K562 (cell line): ENCODE measurements around the gene RXYLT1. TPM values are rescaled to one million over a fixed set of nuclear protein-coding genes. Genes with fewer than 3 reads are reported as not detected.

Experiments used
- ATAC-seq: fragments of 200-7000 bp; cut with Tn5 transposase; 3 replicates; pipeline ENCODE4 v1.9.1; 2020; ENCODE audit warnings: moderate library complexity
- BruUV-seq: library from RNA; stranded (reverse); fragments of 400-500 nt; replicated peaks from 2 replicates; lab custom pipeline; 2021; lab: Mats Ljungman, UMichigan
- CTCF ChIA-PET: fragments of 300-600 bp; formaldehyde crosslinking; extraction: SDS; loops from one replicate; lab custom pipeline; 2021; ENCODE audit warnings: low intra/inter-chr PET ratio; lab: Yijun Ruan, JAX
- POLR2A ChIA-PET: fragments of 300-600, 350-650 bp; sonication (Branson Sonifier 250); formaldehyde crosslinking; extraction: SDS; loops from one replicate; lab custom pipeline; 2021; ENCODE audit warnings: antibody characterized with exemption, inconsistent platforms; lab: Yijun Ruan, JAX
- DNase-seq, 4 experiments: peaks; one replicate each; pipeline versions ENCODE4 v3.0.0 to v3.0.0-alpha.2; 2011 to 2018; ENCODE audit warnings: low spot score in 3 of 4, mixed read lengths in 3 of 4; ENCODE audit errors: extremely low read depth in 1 of 4
- FAIRE-seq: peaks from 2 replicates; lab custom pipeline; 2011; peaks lifted over from hg19 to GRCh38; lab: Jason Lieb, UNC
- H2AFZ ChIP-seq: 2 replicates; pipeline ENCODE4 v1.6.0; 2011; ENCODE audit warnings: low read depth, low read length, control low read depth, inconsistent platforms
- H3K27ac ChIP-seq: fragments of 200-600 bp; 3 replicates; pipeline ENCODE4 v1.8.0; 2011; ENCODE audit warnings: low read depth, mild to moderate bottlenecking, control low read depth, inconsistent platforms, low read length, moderate library complexity, mixed read lengths; ENCODE audit errors: extremely low read depth
- H3K27me3 ChIP-seq, 2 experiments: fragments of 300-600 bp in 1 of 2; 2 replicates in 1 of 2; 3 replicates in 1 of 2; pipeline versions ENCODE4 v1.6.0 to v1.8.0; 2011; ENCODE audit warnings: inconsistent platforms in 2 of 2, low read length in 2 of 2, mild to moderate bottlenecking in 1 of 2, mixed read lengths in 1 of 2, moderate library complexity in 1 of 2; ENCODE audit not compliant: control insufficient read depth in 2 of 2, insufficient read depth in 2 of 2
- H3K36me3 ChIP-seq: fragments of 300-600 bp; 3 replicates; pipeline ENCODE4 v1.8.0; 2011; ENCODE audit warnings: mild to moderate bottlenecking, low read length, inconsistent platforms; ENCODE audit not compliant: control insufficient read depth, insufficient read depth
- H3K4me1 ChIP-seq, 2 experiments: fragments of 200-600 bp in 1 of 2; replicated peaks in 1 of 2; 2 replicates in 1 of 2; 3 replicates in 1 of 2; pipeline versions ENCODE4 v1.5.1 to v1.8.0; 2011; ENCODE audit warnings: inconsistent platforms in 2 of 2, low read length in 2 of 2, mild to moderate bottlenecking in 1 of 2, mixed read lengths in 1 of 2, moderate library complexity in 1 of 2; ENCODE audit not compliant: control insufficient read depth in 2 of 2, insufficient read depth in 2 of 2
- H3K4me2 ChIP-seq: 2 replicates; pipeline ENCODE4 v1.6.1; 2011; ENCODE audit warnings: low read length, control low read depth, inconsistent platforms, mixed read lengths; ENCODE audit not compliant: insufficient read depth
- H3K4me3 ChIP-seq: fragments of 200-600 bp; sonication (generic), shearing (Covaris generic); 2 replicates; pipeline ENCODE4 v1.5.1; 2016; ENCODE audit warnings: control low read depth, inconsistent platforms
- H3K79me2 ChIP-seq: fragments of 200-600 bp; 3 replicates; pipeline ENCODE4 v1.8.0; 2011; ENCODE audit warnings: low read length, inconsistent platforms; ENCODE audit not compliant: control insufficient read depth, insufficient read depth
- H3K9ac ChIP-seq, 2 experiments: 2 replicates each; pipeline versions ENCODE4 v1.6.0 to v1.6.1; 2011; ENCODE audit warnings: low read depth in 2 of 2, low read length in 2 of 2, control low read depth in 1 of 2, inconsistent platforms in 1 of 2, mild to moderate bottlenecking in 1 of 2, mixed read lengths in 1 of 2; ENCODE audit not compliant: insufficient read depth in 1 of 2
- H3K9me1 ChIP-seq: one replicate; pipeline ENCODE4 v1.6.0; 2011; ENCODE audit warnings: inconsistent platforms, mild to moderate bottlenecking, low read length, moderate library complexity; ENCODE audit not compliant: control insufficient read depth, insufficient read depth
- H3K9me3 ChIP-seq: replicated peaks from 2 replicates; pipeline ENCODE4 v1.5.1; 2011; ENCODE audit warnings: low read depth, low read length, inconsistent platforms; ENCODE audit not compliant: control insufficient read depth, insufficient read depth
- H4K20me1 ChIP-seq: replicated peaks from 2 replicates; pipeline ENCODE4 v1.6.1; 2011; ENCODE audit warnings: low read length, inconsistent platforms, mixed read lengths; ENCODE audit not compliant: control insufficient read depth, insufficient read depth
- CEBPB ChIP-seq: fragments of 450-650 bp; IDR thresholded peaks from 2 replicates; pipeline ENCODE4 v1.6.1; 2016; ENCODE audit warnings: missing genetic modification characterization, missing compliant biosample characterization
- EZH2 ChIP-seq: IDR thresholded peaks from 2 replicates; pipeline ENCODE4 v1.6.1; 2012; ENCODE audit warnings: low read depth, mild to moderate bottlenecking, inconsistent platforms, low read length, borderline replicate concordance
- FOXJ3 ChIP-seq: sonication (generic); formaldehyde crosslinking; IDR thresholded peaks from 2 replicates; pipeline ENCODE4 v1.4.0; 2020; ENCODE audit warnings: mild to moderate bottlenecking, missing genetic modification reagents
- IRF2 ChIP-seq: sonication (generic); formaldehyde crosslinking; IDR thresholded peaks from 2 replicates; pipeline ENCODE4 v1.8.1; 2022; ENCODE audit warnings: mild to moderate bottlenecking, missing genetic modification reagents
- NFE2 ChIP-seq: IDR thresholded peaks from 2 replicates; pipeline ENCODE4 v1.6.1; 2014; ENCODE audit warnings: antibody characterized with exemption, low read depth
- RBM34 ChIP-seq: fragments of 200-400 bp; formaldehyde crosslinking; IDR thresholded peaks from 2 replicates; pipeline ENCODE4 v1.6.1; 2018; ENCODE audit warnings: low read length, borderline replicate concordance; ENCODE audit not compliant: insufficient read depth
- TSC22D4 ChIP-seq: fragments of 450-650 bp; IDR thresholded peaks from 2 replicates; pipeline ENCODE4 v1.6.1; 2016; ENCODE audit warnings: missing genetic modification characterization, missing biosample characterization, control low read depth
- ZNF583 ChIP-seq: fragments of 250-450 bp; sonication (Bioruptor Pico); IDR thresholded peaks from 2 replicates; pipeline ENCODE4 v1.4.0; 2020
- ZNF830 ChIP-seq: fragments of 250-450 bp; sonication (Bioruptor Pico); IDR thresholded peaks from 2 replicates; pipeline ENCODE4 v1.5.0; 2021; ENCODE audit warnings: mild to moderate bottlenecking
- in situ Hi-C: fragments of 300-500 bp; cut with MboI; formaldehyde crosslinking; loops from 4 replicates; pipeline ENCODE4 v1.15.0; 2018; ENCODE audit warnings: inconsistent platforms, mixed read lengths
- intact Hi-C: fragments of 100-400 bp; cut with micrococcal nuclease; formaldehyde crosslinking; loops from 2 replicates; pipeline ENCODE4 v1.14.2; 2022
- polyA plus RNA-seq, 8 experiments: library from polyadenylated mRNA; depleted of rRNA in 4 of 8; stranded (reverse) in 5 of 8; unstranded in 3 of 8; fragments of >200 nt; fragmentation: Nextera tagmentation in 2 of 8; fragmentation: Illumina TruSeq in 1 of 8; extraction: Ambion mirVana in 2 of 8; extraction: Trizol in 1 of 8; gene quantifications; 2 replicates each; pipeline versions ENCODE4 v1.2.1 to v1.2.3, GENCODE V29; 2011 to 2014; ENCODE audit warnings: inconsistent platforms in 1 of 8, missing spikeins in 1 of 8
- total RNA-seq, 7 experiments: library from RNA; depleted of rRNA in 6 of 7; stranded (reverse); fragments of >200 nt in 6 of 7; fragmentation: Illumina TruSeq in 2 of 7; extraction: Trizol in 2 of 7; gene quantifications; 2 replicates each; pipeline versions ENCODE4 v1.2.1 to v1.2.3, GENCODE V29; 2011 to 2021; ENCODE audit warnings: low replicate concordance in 1 of 7
- TF ChIP-seq, protein P1 (sequence below): fragments of 450-650 bp; IDR thresholded peaks from 2 replicates; pipeline ENCODE4 v1.6.1; 2017; ENCODE audit warnings: antibody characterized with exemption, mild to moderate bottlenecking
- TF ChIP-seq, protein P2 (sequence below): fragments of 250-450 bp; sonication (Bioruptor Pico); IDR thresholded peaks from 2 replicates; pipeline ENCODE4 v1.4.0; 2020; ENCODE audit warnings: mild to moderate bottlenecking
- TF ChIP-seq, protein P3 (sequence below), 2 experiments: fragments of 450-650 bp; IDR thresholded peaks; 2 replicates each; pipeline ENCODE4 v1.6.1; 2018; ENCODE audit warnings: mild to moderate bottlenecking in 2 of 2, low read depth in 1 of 2; ENCODE audit not compliant: partially characterized antibody in 2 of 2
- TF ChIP-seq, protein P4 (sequence below): sonication (generic); formaldehyde crosslinking; IDR thresholded peaks from 2 replicates; pipeline ENCODE4 v1.9.0; 2022; ENCODE audit warnings: mild to moderate bottlenecking, missing genetic modification reagents

The RXYLT1 gene
- total and polyA plus RNA-seq, 9 of the 15 experiments (the other 6 are each of a cell fraction or from before 2014, with no cell fraction given), result 6.7 to 26.5 (median 20.9) TPM

DNA sequence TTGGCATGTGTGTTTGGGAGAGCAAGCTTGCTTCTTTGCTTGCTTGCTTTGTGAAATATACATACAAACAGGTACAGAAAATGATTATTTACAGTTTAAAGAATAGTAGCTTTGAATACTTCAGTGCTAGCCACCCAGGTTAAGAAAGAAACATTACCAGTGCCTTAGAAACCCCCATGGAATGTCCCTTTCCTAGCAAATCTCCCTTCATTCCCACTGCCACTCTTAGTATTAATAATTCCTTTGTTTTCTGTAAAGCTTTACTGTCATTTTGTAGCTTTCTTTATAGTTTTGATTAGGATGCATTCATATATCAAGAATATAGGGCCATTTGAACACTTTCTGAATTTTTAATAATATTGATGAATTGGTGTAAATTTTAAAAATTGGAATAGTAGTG, 74.3 kb downstream of the RXYLT1 start:
- Histone ChIP-seq H3K9me1 (no peaks in the 10 kb centered on the region), H3K36me3 (no peaks in the 10 kb centered on the region), H3K27ac (no peak overlapping the region), H2AFZ (no peak overlapping the region), H3K9me3 (no peaks in the 10 kb centered on the region), H3K4me1 (no peaks in the 10 kb centered on the region), H3K4me2 (no peak overlapping the region), H3K27me3 (peaks cover 0 to 6% of the 10 kb centered on the region in 2 experiments; a peak in 3 of 5 replicates), H3K79me2 (no peaks in the 10 kb centered on the region), H3K9ac (no peak overlapping the region), H4K20me1 (no peaks in the 10 kb centered on the region), H3K4me3 (no peak overlapping the region)
- ChIA-PET CTCF (no interaction called here), POLR2A (interaction anchor here (0.7 kb wide), 1 partner anchor 46 kb away, joined by 3 read pairs; no protein-coding TSS in a partner anchor)
- DNase-seq (no peak), ATAC-seq (no peak), FAIRE-seq (no peak)
- in situ Hi-C loops (no loop called here), intact Hi-C loops (no loop called here)
- BruUV-seq, result no TSS peak
- TF ChIP-seq ZNF583 (CRISPR knock-in tag) (no peak), RBM34 (no peak), ZNF830 (no peak), CEBPB (no peak), EZH2 (no peak), NFE2 (no peak), FOXJ3 (no peak), IRF2 (CRISPR knock-in tag) (no peak), TSC22D4 (tag) (no peak)
- TF ChIP-seq, protein P1, sequence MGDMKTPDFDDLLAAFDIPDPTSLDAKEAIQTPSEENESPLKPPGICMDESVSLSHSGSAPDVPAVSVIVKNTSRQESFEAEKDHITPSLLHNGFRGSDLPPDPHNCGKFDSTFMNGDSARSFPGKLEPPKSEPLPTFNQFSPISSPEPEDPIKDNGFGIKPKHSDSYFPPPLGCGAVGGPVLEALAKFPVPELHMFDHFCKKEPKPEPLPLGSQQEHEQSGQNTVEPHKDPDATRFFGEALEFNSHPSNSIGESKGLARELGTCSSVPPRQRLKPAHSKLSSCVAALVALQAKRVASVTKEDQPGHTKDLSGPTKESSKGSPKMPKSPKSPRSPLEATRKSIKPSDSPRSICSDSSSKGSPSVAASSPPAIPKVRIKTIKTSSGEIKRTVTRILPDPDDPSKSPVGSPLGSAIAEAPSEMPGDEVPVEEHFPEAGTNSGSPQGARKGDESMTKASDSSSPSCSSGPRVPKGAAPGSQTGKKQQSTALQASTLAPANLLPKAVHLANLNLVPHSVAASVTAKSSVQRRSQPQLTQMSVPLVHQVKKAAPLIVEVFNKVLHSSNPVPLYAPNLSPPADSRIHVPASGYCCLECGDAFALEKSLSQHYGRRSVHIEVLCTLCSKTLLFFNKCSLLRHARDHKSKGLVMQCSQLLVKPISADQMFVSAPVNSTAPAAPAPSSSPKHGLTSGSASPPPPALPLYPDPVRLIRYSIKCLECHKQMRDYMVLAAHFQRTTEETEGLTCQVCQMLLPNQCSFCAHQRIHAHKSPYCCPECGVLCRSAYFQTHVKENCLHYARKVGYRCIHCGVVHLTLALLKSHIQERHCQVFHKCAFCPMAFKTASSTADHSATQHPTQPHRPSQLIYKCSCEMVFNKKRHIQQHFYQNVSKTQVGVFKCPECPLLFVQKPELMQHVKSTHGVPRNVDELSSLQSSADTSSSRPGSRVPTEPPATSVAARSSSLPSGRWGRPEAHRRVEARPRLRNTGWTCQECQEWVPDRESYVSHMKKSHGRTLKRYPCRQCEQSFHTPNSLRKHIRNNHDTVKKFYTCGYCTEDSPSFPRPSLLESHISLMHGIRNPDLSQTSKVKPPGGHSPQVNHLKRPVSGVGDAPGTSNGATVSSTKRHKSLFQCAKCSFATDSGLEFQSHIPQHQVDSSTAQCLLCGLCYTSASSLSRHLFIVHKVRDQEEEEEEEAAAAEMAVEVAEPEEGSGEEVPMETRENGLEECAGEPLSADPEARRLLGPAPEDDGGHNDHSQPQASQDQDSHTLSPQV, result no peak
- TF ChIP-seq, protein P2, sequence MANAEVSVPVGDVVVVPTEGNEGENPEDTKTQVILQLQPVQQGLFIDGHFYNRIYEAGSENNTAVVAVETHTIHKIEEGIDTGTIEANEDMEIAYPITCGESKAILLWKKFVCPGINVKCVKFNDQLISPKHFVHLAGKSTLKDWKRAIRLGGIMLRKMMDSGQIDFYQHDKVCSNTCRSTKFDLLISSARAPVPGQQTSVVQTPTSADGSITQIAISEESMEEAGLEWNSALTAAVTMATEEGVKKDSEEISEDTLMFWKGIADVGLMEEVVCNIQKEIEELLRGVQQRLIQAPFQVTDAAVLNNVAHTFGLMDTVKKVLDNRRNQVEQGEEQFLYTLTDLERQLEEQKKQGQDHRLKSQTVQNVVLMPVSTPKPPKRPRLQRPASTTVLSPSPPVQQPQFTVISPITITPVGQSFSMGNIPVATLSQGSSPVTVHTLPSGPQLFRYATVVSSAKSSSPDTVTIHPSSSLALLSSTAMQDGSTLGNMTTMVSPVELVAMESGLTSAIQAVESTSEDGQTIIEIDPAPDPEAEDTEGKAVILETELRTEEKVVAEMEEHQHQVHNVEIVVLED (CRISPR knock-in tag), result no peak
- TF ChIP-seq, protein P3, sequence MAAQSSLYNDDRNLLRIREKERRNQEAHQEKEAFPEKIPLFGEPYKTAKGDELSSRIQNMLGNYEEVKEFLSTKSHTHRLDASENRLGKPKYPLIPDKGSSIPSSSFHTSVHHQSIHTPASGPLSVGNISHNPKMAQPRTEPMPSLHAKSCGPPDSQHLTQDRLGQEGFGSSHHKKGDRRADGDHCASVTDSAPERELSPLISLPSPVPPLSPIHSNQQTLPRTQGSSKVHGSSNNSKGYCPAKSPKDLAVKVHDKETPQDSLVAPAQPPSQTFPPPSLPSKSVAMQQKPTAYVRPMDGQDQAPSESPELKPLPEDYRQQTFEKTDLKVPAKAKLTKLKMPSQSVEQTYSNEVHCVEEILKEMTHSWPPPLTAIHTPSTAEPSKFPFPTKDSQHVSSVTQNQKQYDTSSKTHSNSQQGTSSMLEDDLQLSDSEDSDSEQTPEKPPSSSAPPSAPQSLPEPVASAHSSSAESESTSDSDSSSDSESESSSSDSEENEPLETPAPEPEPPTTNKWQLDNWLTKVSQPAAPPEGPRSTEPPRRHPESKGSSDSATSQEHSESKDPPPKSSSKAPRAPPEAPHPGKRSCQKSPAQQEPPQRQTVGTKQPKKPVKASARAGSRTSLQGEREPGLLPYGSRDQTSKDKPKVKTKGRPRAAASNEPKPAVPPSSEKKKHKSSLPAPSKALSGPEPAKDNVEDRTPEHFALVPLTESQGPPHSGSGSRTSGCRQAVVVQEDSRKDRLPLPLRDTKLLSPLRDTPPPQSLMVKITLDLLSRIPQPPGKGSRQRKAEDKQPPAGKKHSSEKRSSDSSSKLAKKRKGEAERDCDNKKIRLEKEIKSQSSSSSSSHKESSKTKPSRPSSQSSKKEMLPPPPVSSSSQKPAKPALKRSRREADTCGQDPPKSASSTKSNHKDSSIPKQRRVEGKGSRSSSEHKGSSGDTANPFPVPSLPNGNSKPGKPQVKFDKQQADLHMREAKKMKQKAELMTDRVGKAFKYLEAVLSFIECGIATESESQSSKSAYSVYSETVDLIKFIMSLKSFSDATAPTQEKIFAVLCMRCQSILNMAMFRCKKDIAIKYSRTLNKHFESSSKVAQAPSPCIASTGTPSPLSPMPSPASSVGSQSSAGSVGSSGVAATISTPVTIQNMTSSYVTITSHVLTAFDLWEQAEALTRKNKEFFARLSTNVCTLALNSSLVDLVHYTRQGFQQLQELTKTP (IDR thresholded peaks at IDR 0.05; ENCODE audit: low read depth in 1 of 2, partially characterized antibody in 2 of 2), result no peak
- TF ChIP-seq, protein P4, sequence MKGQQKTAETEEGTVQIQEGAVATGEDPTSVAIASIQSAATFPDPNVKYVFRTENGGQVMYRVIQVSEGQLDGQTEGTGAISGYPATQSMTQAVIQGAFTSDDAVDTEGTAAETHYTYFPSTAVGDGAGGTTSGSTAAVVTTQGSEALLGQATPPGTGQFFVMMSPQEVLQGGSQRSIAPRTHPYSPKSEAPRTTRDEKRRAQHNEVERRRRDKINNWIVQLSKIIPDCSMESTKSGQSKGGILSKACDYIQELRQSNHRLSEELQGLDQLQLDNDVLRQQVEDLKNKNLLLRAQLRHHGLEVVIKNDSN (CRISPR knock-in tag), result no peak
